Activated CD8-positive, alpha-beta memory T cell treated with anti-CD3 and anti-CD28 coated beads, Interleukin-2, amount 50 U/mL, for 4 hours (primary cell): ENCODE results near the gene SEC22B.
A peak's percentile ranks its signal among the peaks of the same experiment; 100 is the strongest.
"Not testable (repeated sequence)": the region's sequence is repeated elsewhere in the genome, so short reads cannot be mapped to it uniquely, and the experiment has no call there.

ENCODE experiments used
- DNase-seq: peaks from one replicate; pipeline ENCODE4 v3.0.0-alpha.2; 2020

SEC22B gene

GRCh38 chr1:120176092-120176855 lies at the start of gene SEC22B:
SEC22B (minus strand) TSS chr1:120176520; CDS start chr1:120176381, 139 bp downstream.
- peak; percentile 77 for DNase-seq

DNA sequence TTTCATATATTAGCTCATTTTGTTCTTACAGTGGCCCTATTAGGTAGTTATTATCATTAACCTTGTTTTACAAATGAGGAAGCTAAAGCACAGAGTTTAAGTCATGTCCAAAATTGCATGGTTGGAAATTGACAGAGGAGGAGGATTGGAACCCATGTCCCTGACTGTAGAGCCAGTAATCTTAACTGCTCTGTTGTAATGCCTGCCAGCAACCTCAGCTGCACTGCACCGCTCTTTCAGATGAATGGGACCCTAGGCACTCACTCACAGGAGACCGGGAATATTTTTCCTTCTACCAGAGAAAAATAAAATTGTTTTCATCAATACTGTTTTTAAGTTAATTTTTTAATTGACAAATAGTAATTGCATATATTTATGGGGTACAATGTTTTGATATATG lies 41.6 kb upstream of the SEC22B start:
- not testable (repeated sequence) for DNase-seq

- DNase-seq = not testable (repeated sequence)
Measured at GRCh38 chr1:120217175-120217929, 41.0 kb upstream of the SEC22B start.

DNA sequence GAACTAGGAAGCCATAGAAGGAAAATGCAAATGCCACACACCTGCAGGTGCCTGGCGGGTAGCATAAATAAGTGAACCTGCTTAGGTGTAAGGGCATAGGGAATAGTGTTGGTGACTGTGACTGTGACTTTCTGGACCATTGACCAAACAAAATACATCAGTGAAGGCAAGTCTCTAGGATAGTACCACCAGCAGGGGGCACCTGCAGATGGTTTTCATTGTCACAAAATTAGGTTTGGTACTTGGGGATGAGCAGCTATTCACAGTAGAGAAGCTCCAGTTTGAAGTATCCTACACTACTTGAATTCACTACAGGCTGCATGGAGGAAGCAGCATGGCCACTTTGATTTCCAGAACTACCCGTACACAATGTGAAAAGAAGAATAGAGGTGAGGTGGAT lies 37.3 kb upstream of the SEC22B start:
- not testable (repeated sequence) for DNase-seq

DNA sequence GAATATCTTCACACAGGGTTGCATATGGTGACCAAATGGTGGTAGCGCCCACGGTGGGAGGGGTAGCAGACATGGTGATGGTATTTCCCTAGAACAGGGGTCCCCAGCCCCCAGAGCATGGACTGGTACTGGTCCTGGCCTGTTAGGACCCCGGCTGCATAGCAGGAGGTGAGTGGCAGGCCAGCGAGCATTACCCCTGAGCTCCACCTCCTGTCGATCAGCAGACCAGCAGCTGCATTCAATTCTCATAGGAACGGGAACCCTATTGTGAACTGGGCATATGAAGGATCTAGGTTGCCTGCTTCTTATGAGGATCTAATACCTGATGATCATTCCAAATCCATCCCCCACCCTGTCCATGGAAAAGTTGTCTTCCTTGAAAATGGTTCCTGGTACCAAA lies 34.4 kb upstream of the SEC22B start:
- DNase-seq = not testable (repeated sequence)

- DNase-seq = not testable (repeated sequence)
Measured at GRCh38 chr1:120196863-120197775, 20.8 kb upstream of the SEC22B start.

DNA sequence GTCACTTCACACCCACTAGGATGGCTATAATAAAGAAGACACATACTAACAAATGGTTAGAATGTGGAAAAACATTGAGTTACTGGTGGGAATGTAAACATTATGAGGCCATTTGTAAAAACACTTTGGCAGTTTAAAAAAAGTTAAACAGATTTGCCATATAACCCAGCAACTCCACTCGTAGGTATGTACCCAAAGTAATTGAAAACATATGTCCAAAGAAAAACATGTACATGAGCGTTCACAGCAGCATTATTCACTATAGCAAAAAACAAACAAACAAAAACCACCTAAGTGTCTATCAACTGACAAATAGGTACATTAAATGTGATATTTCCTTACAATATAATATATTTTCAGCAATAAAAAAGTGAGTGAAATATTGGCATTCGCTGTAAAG lies 12.3 kb upstream of the SEC22B start:
- not testable (repeated sequence) for DNase-seq

DNA sequence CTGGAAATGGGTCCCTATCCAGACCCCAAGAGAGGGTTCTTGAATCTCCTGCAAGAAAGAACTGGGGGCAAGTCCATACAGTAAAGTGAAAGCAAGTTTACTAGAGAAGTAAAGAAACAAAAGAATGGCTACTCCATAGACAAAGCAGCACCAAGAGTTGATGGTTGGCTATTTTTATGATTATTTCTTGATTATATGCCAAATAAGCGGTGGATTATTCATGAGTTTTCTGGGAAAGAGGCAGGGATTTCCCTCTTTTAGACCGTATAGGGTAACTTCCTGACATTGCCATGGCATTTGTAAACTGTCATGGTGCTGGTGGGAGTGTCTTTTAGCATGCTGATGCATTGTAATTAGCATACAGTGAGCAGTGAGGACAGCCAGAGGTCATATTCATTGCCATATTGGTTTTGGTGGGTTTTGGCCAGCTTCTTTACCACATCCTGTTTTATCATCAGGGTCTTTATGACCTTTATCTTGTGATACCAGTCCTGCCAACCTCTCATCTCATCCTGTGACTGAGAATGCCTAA lies 5.9 kb upstream of the SEC22B start:
- DNase-seq = not testable (repeated sequence)

DNA sequence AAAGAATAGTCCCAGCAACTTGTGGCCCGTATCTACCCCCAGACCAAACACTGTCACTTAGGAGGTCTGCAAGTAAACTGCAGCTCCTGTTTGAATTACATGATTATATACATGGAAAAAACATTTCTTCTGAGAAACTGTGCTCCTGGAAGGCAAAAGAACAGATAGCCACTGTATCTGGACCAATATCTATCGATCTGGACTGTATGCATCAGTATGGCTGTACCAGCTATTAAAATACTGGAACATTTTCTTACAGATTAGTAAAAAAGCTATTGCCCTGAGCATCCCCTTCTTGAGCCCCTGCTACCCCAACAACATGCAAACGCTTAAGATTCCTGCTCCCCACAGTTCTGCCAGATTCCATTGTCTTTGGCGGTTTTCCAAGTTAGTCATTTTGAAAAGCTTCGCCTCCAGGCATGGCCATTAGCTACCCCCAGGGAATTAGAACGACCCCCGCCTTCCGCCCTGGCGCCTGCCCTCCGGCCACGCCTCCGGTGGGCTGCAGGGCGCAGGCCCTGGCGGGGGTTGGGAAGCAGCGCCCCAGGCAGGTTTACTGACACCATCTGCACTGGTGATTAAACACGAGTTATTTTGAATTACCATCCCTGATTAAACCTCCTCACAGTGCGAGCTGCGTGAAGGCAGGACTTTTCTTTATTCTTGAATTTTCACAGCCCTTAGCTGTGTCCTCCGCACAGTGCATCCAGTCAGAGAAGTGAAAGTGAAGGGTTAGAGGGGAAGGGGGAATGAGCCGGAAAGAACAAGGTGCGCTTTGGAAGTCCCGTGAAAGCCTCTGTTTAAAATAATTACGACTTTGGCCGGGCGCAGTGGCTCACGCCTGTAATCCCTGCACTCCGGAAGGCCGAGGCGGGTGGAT lies 3.7 kb upstream of the SEC22B start:
- DNase-seq = not testable (repeated sequence)

- DNase-seq = no peak
Measured at GRCh38 chr1:120178799-120179756, 2.8 kb upstream of the SEC22B start.

- DNase-seq = not testable (repeated sequence)
Measured at GRCh38 chr1:120178058-120178457, 1.7 kb upstream of the SEC22B start.

GRCh38 chr1:120175688-120176087 lies 632 bp downstream of the SEC22B start:
- not testable (repeated sequence) for DNase-seq

DNA sequence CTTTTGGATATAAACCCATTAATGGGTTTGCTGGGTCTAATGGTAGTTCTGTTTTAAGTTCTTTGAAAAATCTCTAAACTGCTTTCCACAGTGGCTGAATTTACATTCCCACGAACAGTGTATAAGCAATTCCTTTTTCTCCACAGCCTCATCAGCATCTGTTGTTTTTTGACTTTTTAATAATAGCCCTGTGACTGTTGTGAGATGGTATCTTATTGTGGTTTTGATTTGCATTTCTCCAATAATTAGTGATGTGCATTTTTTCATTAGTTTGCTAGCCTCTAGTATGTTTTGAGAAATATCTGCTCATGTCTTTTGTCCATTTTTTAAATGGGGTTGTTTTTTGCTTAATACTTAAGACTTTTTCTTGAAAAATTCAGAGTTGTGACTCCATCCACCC lies 11.6 kb downstream of the SEC22B start:
- DNase-seq = not testable (repeated sequence)

- not testable (repeated sequence) for DNase-seq
Measured at GRCh38 chr1:120162015-120162414, 14.3 kb downstream of the SEC22B start.

DNA sequence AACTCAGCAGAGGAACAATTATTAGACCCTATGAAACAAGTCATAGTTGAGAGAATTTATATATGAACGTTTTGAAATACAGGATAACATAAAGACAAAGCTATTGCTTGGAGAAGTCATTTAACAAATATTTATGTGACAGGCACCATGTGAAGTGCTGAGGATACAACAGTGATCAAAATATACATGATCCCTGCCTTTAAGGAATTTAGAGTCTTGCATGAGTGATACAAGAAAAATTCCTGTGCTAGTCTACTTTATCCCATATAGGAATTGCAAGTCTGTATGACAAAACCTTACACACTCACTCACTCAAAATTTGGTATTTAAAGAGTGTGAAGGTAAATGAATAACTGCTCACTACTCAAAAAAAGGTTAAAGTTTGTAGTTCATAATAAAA lies 17.8 kb downstream of the SEC22B start:
- not testable (repeated sequence) for DNase-seq

- not testable (repeated sequence) for DNase-seq
Measured at GRCh38 chr1:120158086-120158485, 18.2 kb downstream of the SEC22B start.

- DNase-seq = not testable (repeated sequence)
Measured at GRCh38 chr1:120150138-120150822, 26.0 kb downstream of the SEC22B start.

- not testable (repeated sequence) for DNase-seq
Measured at GRCh38 chr1:120149420-120150059, 26.8 kb downstream of the SEC22B start.

DNA sequence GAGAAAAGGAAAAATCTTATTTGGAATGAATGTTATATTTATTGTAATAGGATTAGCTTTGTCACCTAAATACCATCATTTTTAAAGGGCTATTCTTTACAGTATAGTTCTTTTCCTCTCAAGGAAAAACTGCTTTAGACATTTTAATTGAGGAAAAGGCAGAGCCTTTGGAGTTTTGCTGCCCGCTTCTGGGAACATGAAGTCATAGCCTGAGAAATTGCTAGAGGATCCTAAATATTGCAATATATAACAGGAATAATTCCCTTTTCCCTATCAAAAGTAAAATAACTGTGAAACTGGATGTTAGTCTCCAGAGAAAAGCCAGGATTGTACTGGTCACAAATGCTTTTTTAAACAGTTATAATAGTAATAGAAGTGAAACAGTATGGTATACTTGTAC lies 30.5 kb downstream of the SEC22B start:
- DNase-seq = not testable (repeated sequence)
